Glomerular endothelial cell (primary cell): ENCODE data around the gene TMX1. TPM values are rescaled to one million over a fixed set of nuclear protein-coding genes. Genes with fewer than 3 reads are reported as not detected.
"Not testable (repeated sequence)": the region's sequence is repeated elsewhere in the genome, so short reads cannot be mapped to it uniquely, and the experiment has no call there.

ENCODE experiments used
- DNase-seq: peaks from one replicate; pipeline ENCODE4 v3.0.0-alpha.2; 2011; ENCODE audit warnings: low read depth, low spot score; ENCODE audit errors: extremely low read depth
- total RNA-seq: library from RNA; depleted of rRNA; stranded (reverse); fragments of >200 nt; gene quantifications from 2 replicates; pipeline ENCODE4 v1.2.3, GENCODE V29; 2015

Gene TMX1, protein sequence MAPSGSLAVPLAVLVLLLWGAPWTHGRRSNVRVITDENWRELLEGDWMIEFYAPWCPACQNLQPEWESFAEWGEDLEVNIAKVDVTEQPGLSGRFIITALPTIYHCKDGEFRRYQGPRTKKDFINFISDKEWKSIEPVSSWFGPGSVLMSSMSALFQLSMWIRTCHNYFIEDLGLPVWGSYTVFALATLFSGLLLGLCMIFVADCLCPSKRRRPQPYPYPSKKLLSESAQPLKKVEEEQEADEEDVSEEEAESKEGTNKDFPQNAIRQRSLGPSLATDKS
- 36.5 and 36.6 TPM in 2 replicates for total RNA-seq

DNA sequence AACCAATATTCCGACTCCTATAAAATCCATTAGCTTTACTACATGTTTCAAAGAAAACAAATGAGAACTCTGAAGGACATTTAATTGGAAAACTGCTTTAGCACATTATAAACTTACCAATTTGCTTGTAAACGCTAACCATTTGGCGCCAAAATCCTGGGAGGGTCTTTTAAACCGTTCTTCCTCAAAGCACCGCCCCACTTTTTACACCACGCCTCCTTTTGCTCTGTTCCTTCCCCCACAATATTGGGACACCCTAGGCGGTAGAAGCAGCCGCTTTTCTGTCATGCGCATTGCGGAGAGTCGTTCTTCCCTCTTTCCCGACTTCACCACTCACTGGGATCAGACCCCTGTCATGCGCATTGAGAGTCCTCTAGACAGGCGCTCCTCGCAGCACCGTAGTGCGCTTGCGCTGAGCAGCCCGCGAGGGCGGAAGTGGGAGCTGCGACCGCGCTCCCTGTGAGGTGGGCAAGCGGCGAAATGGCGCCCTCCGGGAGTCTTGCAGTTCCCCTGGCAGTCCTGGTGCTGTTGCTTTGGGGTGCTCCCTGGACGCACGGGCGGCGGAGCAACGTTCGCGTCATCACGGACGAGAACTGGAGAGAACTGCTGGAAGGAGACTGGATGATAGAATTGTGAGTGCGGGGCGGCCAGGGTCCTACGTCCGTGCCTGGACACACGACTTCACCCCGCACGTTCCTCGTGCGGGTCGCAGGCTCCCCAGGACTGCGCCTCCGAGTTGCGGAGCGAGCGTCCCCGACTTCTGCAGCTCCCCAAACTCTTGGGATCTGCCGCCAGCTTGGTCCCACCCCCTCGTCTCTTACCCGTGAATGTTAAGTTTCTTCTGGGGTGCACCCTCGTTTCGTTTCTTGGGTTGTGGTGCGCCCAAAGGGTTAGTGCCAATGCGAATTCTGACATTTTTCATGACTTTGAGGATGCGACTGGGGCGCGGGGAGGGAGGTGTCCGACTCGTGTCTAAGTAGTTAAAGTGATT is at the start of gene TMX1:
Gene TMX1 (plus strand): TSS at position 435 of the 991 bp plus-strand sequence. CDS start 46 bp downstream, at position 481.
- DNase-seq: peak; percentile 91

DNA sequence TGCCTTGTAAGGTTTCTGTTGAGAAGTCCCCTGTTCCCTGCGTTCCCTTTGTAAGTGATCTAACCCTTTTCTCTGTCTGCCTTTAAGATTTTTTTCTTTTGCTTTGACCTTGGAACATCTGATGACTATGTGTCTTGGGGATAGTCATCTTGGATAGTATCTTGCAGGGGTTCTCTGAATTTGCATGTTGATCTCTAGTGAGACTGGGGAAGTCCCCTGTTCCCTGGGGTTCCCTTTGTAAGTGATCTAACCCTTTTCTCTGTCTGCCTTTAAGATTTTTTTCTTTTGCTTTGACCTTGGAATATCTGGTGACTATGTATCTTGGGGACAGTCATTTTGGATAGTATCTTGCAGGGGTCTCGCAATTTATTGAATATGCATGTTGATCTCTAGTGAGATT is 38.2 kb upstream of the TMX1 start:
- DNase-seq: no peak

DNA sequence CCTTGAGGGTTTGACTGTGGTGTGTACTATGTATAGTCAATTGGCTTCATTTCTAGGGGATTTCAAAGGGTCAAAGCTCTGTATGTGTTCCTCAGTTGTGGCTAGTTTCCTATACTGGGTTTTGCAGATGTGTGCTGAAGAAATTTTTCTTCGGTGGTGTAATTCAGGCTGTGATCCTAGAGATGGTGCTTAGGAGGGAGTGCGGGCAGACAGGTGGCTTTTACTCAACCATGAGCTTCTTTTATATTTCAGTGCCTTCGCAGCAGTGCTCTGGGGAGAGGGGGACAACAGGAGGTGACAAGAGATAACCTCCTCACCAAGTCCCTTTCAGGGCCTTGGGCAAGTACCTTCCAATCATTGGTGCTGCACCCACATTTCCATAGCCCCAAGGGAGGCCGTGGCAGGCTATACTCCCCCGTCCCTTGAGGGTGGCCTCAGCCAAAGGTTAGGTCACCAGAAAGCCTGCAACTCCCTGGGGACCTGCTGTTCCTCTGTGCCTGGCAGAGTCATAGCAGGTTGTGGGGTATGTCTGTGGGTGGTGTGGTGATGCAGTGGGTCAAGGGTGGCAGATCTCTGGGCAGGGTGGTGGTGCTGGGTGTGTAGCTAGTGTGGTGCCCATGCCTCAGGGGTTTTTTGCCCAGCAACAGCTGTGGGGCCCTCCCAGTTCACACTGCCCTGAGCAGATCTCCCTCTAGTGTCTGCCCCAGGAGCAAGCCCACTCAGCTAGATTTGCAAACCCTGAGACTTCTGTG is 37.0 kb upstream of the TMX1 start:
- no peak for DNase-seq

DNA sequence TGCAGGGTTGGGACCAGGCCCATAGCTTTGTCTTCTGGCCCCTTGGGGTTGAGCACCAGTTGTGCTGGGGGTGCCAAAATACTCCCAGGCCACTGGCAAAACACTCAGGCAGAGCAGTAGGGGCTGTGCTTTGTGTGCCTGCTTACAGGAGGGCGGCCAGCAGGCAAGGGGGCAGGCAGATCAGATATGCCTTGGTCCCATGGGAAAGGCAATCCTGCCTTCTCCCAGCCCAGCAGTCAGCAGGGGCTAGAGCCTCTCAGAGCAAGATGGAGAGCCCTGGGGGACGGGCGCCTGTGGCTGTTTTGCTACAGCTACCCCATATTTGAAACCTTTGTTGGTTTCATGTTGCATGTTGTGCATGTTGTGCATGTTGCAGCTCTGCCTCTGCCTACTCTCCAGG is 36.2 kb upstream of the TMX1 start:
- DNase-seq: no peak

DNA sequence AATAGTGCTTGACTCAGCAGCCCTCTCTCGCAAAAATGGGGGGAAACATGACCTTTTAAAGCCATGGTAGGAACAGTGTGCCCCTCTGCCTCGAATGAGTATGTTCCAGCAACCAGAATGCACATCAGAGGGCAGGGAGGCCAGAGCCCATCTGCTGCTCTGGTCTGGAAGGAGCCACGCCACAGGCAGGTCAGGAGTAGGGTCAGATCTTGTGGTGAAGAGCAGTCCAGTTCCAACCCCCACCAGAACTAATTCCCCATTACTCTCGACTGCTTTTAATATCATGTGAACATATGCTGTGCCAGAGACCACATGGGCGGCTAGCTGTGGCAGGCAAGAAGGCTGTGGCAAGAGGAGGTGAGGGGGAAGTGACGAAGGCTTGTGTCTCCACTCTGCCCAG is 34.6 kb upstream of the TMX1 start:
- DNase-seq: no peak

DNA sequence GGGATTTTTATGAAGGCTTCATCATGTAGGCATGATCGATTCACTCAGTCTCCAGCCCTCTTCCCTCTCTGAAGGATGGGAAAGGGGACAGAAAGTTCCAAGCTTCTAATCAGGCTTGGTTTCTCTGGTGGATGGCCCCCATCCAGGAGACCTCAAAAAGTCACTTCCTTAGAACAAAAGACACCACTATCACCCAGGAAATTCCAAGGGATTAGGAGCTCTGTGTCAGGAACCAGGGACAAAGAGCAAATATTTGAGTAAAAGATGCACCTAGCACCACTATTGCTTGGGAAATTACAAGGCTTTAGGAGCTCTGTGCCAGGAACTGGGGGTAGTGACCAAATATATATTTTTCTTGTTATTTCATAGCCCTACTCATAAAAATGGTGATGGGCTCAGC is 33.6 kb upstream of the TMX1 start:
- no peak for DNase-seq

DNA sequence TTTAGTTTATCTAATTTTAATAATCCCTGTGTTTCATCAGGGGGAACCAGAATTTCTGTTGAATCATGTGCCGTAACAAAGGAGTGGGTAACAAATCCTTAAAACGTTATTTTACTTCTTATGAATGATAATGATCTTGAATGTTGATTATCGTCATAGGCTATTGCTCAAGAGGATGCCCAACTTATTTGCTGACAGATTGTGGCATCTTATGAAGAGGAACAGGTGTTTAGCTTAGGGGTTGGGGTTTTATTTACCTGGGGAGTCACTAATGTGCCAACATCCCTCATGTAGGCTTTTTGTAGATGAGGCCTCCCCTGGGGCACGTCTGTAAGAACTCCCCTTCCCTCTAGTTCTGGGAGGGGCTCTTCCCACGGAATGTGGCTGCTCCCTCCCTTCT is 32.4 kb upstream of the TMX1 start:
- DNase-seq: no peak

DNA sequence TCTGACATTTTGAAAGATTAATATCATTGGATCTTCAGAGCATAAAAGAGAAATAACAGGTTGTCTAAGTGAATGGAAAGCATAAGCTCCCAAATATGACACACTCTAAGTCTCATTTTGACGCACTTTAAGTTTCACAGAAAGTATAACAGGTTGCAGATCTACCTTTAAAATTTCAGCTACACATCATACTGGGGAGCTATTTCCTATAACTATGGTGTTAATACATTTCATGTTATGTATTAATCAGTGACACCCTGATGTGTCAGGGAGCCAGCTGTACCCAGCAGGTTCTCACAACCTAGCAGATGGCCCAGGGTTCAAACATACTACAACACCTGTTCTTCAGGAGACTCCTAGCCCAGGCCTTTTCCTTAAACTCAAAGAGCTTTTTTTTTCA is 31.1 kb upstream of the TMX1 start:
- no peak for DNase-seq

DNA sequence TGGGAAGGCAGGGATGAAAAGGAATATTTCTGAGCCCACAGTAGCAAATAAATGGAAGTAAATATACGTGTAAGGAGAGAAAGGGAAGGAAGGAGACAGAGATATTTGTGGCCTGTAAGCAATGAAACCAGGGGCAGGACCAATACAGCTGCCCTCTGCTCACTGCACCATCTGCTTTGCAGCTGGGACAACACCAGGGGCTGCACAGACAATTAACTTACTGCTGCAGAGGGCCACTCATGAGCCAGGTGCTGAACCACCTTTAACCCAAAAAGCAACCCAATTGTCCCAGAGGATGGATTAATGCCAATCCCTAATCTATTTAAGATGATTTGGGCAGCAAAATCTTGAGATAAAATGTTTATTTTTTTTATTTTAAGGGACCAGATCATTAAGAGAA is 30.6 kb upstream of the TMX1 start:
- DNase-seq: no peak

DNA sequence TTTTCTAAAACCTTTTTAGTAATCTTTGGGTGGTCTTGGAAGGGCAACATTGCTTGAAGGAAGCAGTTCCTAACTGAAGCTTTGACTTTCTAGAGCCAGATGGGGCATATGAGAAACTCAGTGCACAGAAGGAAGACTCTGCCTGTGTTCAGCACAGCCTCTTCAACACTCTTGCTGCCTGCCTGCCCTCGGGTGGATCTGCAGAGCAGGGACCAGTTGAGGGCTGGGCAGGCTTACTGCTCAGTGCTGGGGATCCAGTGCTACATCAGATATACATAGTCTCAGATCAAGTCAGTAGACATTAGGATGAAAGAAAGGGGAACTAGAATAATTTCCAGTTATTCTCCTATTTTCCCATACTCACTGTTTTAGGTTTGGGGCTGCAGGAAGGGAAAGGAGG is 29.5 kb upstream of the TMX1 start:
- DNase-seq: no peak

DNA sequence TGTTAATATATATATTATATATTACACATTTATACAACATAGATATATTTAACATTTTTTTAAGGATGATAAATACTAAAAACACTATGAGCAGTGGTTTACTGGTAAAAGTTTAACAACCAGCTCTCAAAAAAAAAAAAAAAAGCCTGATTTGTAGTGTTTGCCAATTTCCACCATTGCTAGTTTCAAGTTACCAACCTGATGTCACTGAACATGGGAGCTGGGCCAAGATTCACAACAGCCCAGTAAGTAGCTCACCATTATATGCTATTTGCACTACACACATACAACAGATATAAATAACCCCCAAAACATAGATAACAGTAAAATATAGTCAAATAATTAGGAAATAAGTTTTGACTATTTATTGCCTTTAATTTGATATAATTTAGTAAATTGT is 28.9 kb upstream of the TMX1 start:
- DNase-seq: no peak

DNA sequence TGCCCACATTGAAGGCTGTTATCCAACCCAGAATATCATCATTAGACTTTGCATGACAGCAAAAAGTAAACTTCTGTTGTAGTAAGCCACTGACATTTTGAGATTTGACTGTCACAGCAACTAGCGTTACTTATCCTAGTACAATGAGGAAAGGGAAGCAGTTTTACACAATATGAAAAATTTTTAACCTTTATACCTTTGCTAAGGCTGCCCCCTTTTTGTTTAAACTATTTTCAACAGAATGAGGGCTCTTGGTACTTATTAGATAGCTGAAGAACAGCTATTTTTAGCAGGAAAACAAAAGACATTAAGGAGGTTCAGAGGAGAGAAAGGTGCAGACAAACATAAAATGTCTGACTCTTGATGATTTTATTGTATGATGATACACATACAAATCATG is 23.4 kb upstream of the TMX1 start:
- DNase-seq: no peak

DNA sequence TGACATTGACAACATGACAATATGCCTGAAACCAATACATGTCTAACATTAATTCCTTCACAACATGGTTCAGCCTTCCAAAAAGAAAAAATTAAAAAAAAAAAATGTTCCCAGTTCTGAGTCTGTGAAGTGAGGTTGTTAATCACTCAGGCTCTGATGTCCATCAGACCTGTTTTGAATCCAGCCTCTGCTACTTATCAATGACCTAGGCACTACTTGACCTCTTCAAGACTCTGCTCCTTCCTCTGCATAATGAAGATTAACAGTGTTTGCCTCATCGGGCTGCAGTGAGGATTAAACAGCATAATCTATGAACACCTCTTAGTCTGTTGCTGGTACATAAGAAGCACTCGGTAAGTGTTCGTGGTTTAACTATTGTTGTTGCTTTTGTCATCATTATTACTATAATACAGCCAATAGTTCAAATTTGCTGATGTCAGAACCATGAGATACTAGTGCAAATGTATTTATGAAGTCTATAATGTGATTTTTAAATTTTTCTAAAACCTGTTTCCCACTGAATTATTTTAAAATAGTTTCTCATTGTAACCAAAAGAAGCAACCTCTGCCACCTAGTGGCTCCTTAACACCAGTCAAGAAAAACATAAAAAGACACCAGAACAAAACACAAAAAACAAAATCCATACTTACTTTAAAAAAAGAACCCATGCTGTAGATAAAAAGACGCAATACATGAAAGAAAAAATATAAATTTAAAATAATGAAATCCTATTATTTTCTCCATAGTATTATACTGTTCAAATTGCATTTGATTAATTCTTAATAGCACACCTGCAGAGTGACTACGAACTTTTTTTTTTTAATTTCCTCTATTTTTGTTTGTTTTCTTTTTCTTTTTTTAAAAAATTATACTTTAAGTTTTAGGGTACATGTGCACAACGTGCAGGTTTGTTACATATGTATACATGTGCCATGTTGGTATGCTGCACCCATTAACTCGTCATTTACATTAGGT is 20.3 kb upstream of the TMX1 start:
- no peak for DNase-seq

DNA sequence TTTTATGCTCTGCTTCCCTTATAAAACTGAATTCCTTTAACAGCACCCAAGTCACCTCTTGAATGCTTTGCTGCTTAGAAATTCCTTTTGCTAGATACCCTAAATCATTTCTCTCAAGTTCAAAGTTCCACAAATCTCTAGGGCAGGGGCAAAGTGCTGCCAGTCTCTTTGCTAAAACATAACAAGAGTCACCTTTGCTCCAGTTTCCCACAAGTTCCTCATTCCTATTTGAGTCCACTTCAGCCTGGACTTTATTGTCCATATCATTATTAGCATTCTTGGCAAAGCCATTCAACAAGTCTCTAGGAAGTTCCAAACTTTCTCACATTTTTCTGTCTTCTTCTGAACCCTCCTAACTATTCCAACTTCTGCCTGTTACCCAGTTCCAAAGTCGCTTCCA is 16.6 kb upstream of the TMX1 start:
- DNase-seq: not testable (repeated sequence)

DNA sequence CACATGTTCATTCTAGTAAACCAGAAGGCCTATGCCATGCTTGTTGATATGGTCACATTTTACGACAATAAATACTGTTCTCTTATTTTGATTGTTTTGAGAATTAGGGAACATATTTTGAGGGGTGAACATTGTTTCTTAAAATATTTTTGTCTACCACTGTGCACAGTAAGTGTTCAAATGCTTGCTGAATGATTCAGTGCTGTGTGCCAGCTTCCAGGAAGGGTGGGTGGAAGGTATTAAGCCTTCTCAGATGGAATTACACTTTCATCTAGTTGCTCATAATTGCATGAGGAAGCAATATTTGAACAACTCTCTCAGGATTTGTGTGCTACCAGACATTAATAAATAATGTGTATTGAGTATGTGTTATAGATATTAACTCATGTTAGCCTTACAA is 15.5 kb upstream of the TMX1 start:
- DNase-seq: no peak

DNA sequence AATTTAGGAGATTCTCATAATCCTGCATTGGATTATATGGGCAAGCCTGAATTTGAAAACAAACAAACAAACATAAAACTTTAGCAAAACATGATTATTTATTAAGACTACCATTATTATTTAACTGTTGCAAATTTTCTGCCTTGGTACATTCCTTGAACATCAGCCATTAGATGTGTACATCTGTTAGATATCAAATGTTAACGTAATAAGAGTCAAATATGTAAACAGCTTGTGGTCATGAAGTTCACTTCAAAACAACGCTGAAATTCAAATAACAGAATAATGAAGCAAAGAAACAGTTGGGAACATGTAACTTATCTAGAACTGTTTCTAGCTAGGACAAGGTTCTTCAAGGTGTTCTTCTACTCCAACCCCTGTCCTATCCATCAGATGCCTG is 14.3 kb upstream of the TMX1 start:
- DNase-seq: no peak

DNA sequence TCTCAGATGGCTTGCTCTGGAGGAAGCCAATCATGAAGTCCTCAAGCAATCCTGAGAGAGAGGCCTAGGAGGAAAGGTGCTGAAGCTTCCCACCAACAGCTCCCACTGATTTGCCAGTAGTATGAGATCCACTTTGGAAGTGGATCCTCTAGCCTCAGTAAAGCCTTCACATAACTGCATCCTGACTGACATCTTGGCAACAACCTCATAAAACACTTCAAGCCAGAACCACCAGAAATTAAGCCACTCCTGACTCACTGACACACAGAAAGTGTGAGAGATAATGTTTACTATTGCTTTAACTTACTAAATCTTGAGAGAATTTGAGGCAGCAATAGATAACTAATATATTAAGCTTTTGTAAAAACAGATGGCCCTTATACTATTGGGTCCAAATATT is 11.7 kb upstream of the TMX1 start:
- DNase-seq: no peak

DNA sequence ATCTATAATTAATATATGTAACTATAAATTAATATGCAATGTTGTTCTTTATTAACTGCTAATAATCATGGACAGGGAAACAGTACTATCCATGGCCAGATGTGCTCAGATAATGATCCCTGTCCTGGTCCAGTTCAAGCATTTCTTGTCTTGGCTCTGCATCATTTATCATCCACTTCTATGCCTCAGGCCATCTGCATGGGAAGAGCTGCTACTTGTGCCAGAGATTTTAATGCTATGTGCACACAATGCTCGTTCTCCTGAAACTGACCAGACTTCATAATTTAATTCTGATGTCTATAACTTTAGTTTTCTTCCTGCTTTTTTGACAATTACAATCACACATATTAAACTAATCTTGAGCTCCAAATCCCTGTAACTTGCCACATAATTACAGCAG is 11.2 kb upstream of the TMX1 start:
- no peak for DNase-seq

DNA sequence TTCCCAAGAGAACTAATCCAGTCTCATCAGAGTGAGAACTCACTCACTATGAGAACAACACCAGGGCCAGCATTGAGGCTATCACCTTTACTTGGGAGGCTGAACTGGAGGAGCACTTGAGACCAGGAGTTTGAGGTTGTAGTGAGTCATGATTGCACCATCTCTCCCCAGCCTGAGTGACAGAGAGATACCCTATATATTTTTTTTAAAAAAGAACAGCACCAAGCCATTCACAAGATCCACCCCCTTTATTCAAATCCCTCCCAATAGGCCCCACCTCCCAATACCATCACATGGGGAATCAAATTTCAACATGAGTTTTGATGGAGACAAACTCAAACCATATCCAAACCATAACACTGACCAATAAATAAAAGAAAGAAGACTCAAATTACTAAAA is 3.7 kb upstream of the TMX1 start:
- DNase-seq: no peak

DNA sequence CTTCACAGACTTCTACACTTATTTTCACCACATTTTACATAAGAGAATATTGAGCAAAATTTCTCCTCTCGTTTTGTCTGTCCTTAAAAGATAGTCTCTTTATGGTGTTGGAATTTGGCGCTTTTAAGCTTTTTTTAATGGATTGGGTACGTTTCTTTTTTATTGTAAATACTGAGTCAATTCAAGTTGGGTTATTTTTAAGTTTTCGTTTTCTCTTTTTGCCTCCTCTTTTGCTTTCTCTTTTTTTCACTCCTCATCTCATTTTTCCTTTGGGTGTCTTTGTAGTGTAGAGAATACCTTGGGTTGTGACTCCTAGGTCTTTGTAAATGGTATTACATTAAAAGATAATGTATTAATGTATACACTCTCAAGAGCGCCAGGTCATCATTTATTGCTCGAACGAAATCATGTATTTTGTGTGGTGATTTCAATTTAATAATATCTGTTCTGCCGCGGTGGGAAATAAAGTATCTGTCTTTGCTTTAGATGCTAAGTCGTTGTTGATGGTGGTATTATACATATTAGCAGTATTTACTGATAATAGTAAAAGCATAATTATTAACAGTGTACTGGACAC is 845 bp downstream of the TMX1 start:
- no peak for DNase-seq
